DND-41 (cell line): ENCODE results near the gene TM4SF20.

ENCODE experiments used
- ATAC-seq: fragments of 200-7000 bp; cut with Tn5 transposase; 3 replicates; pipeline ENCODE4 v1.9.1; 2021; ENCODE audit warnings: low read depth; ENCODE audit not compliant: insufficient read depth
- DNase-seq: peaks from one replicate; pipeline ENCODE4 v3.0.0-alpha.2; 2020
- H2AFZ ChIP-seq: 2 replicates; pipeline ENCODE4 v1.6.0; 2012; ENCODE audit warnings: low read depth, low read length
- H3K27ac ChIP-seq: 2 replicates; pipeline ENCODE4 v1.5.1; 2012; ENCODE audit warnings: low read length, inconsistent platforms
- H3K27me3 ChIP-seq: fragments of 200-600 bp; sonication (generic); 2 replicates; pipeline ENCODE4 v1.6.0; 2012; ENCODE audit warnings: low read length, mild to moderate bottlenecking, inconsistent platforms; ENCODE audit not compliant: insufficient read depth, poor library complexity
- H3K36me3 ChIP-seq: 2 replicates; pipeline ENCODE4 v1.5.1; 2012; ENCODE audit warnings: low read length, inconsistent platforms; ENCODE audit not compliant: insufficient read depth
- H3K4me1 ChIP-seq: 2 replicates; pipeline ENCODE4 v1.5.1; 2012; ENCODE audit warnings: mild to moderate bottlenecking, low read length; ENCODE audit not compliant: insufficient read depth
- H3K4me2 ChIP-seq: 2 replicates; pipeline ENCODE4 v1.6.0; 2012; ENCODE audit warnings: mild to moderate bottlenecking, moderate library complexity, low read length, inconsistent platforms; ENCODE audit not compliant: insufficient read depth
- H3K4me3 ChIP-seq, 2 experiments: fragments of 200-600 bp in 1 of 2; shearing (Covaris generic) in 1 of 2; 2 replicates each; pipeline ENCODE4 v1.5.1; 2012 to 2016; ENCODE audit warnings: inconsistent platforms in 2 of 2, low read length in 2 of 2, mild to moderate bottlenecking in 2 of 2, low read depth in 1 of 2, moderate library complexity in 1 of 2
- H3K79me2 ChIP-seq: 2 replicates; pipeline ENCODE4 v1.6.0; 2012; ENCODE audit warnings: low read length, inconsistent platforms; ENCODE audit not compliant: insufficient read depth
- H3K9ac ChIP-seq: 2 replicates; pipeline ENCODE4 v1.6.0; 2012; ENCODE audit warnings: low read depth, mild to moderate bottlenecking, inconsistent platforms, low read length, moderate library complexity
- H3K9me3 ChIP-seq: 2 replicates; pipeline ENCODE4 v1.5.1; 2012; ENCODE audit warnings: low read length, moderate library complexity, mild to moderate bottlenecking, inconsistent platforms; ENCODE audit not compliant: insufficient read depth, severe bottlenecking
- H4K20me1 ChIP-seq: 2 replicates; pipeline ENCODE4 v1.6.0; 2012; ENCODE audit warnings: low read length; ENCODE audit not compliant: insufficient read depth
- EZH2 ChIP-seq: IDR thresholded peaks from 3 replicates; pipeline ENCODE4 v1.6.1; 2012; ENCODE audit warnings: borderline replicate concordance, low read depth, mild to moderate bottlenecking, moderate library complexity, low read length, inconsistent platforms; ENCODE audit not compliant: severe bottlenecking
- TF ChIP-seq, protein P1 (sequence below): IDR thresholded peaks from 2 replicates; pipeline ENCODE4 v1.5.1; 2012; ENCODE audit warnings: borderline replicate concordance, low read length, moderate library complexity, mild to moderate bottlenecking; ENCODE audit not compliant: poor library complexity, severe bottlenecking; ENCODE audit errors: extremely low read depth

TM4SF20 gene

DNA sequence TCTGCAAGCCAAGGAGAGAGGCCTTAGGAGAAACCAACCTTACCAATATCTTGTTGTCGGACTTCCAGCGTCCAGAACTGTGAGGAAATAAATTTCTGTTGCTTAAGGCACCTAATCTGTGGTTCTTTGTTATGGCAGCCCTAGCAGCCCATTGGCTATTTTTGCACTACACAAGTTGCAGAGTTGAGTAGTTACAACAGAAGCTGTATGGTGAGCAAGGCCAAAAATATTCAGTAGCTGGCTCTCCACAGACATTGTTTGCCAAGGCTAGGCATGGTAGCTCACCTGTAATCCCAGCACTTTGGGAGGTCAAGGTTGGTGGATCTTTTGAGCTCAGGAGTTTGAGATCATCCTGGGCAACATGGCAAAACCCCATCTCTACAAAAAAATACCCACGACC lies 35.7 kb upstream of the TM4SF20 start:
- Histone ChIP-seq H2AFZ (no peak overlapping the region), H3K27me3 (no peaks in the 10 kb centered on the region), H3K9me3 (no peaks in the 10 kb centered on the region), H3K9ac (no peak overlapping the region), H3K4me1 (no peaks in the 10 kb centered on the region), H3K36me3 (no peaks in the 10 kb centered on the region), H3K79me2 (no peaks in the 10 kb centered on the region), H3K4me2 (no peak overlapping the region), H3K4me3 (no peak overlapping the region), H4K20me1 (no peaks in the 10 kb centered on the region), H3K27ac (no peak overlapping the region)
- no peak for TF ChIP-seq EZH2
- TF ChIP-seq, protein P1, sequence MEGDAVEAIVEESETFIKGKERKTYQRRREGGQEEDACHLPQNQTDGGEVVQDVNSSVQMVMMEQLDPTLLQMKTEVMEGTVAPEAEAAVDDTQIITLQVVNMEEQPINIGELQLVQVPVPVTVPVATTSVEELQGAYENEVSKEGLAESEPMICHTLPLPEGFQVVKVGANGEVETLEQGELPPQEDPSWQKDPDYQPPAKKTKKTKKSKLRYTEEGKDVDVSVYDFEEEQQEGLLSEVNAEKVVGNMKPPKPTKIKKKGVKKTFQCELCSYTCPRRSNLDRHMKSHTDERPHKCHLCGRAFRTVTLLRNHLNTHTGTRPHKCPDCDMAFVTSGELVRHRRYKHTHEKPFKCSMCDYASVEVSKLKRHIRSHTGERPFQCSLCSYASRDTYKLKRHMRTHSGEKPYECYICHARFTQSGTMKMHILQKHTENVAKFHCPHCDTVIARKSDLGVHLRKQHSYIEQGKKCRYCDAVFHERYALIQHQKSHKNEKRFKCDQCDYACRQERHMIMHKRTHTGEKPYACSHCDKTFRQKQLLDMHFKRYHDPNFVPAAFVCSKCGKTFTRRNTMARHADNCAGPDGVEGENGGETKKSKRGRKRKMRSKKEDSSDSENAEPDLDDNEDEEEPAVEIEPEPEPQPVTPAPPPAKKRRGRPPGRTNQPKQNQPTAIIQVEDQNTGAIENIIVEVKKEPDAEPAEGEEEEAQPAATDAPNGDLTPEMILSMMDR = no peak
- ATAC-seq (no peak), DNase-seq (no peak)

DNA sequence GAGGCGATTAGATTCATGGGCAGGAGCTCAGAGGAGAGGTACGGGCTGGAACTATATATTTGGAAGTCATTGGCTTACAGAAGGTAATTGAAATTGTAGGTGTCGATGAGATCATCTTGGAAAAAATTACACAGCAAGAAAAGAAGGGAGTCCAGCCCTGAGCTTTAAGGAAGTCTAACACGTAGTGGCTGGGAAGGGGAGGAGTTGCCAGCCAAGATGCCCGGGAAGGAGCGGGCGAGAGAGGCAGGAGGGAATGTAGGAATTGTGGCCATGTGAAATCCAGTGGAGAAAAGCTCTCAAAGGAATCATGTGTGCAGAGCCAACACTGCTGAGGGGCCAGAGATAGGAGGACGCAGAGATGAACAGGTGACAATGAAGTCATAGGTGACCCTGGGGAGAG lies 34.3 kb upstream of the TM4SF20 start:
- no peaks in the 10 kb centered on the region for H4K20me1 ChIP-seq
- H3K9ac ChIP-seq = no peak overlapping the region
- no peaks in the 10 kb centered on the region for H3K79me2 ChIP-seq
- H3K27me3 ChIP-seq = no peaks in the 10 kb centered on the region
- no peak overlapping the region for H2AFZ ChIP-seq
- no peak for TF ChIP-seq EZH2
- TF ChIP-seq, protein P1 = no peak
- no peaks in the 10 kb centered on the region for H3K4me1 ChIP-seq
- DNase-seq (no peak), ATAC-seq (no peak)
- no peaks in the 10 kb centered on the region for H3K36me3 ChIP-seq
- H3K4me3 ChIP-seq = no peak overlapping the region
- H3K27ac ChIP-seq = no peak overlapping the region
- no peaks in the 10 kb centered on the region for H3K9me3 ChIP-seq
- H3K4me2 ChIP-seq = no peak overlapping the region

DNA sequence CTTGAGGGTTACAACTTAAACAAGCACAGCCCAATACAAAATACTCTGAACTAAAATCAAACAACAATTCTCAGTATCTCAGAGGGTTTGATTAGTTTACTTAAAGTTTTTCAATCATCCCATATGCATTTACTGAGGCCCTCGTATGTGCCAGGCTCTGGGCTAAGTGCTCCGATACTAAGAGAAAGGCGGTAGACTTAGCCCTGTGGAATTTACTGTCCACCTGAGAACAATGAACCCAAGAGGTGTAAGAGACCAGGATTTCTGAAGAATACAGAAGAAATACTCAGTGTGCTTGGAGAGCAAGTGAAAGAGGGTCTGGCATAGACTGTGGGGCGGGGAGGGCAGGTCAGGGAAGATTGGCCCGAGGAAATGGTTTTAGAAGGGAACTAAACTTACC lies 33.8 kb upstream of the TM4SF20 start:
- Histone ChIP-seq H2AFZ (no peak overlapping the region), H3K4me2 (no peak overlapping the region), H3K4me3 (no peak overlapping the region), H3K9ac (no peak overlapping the region), H3K79me2 (no peaks in the 10 kb centered on the region), H4K20me1 (no peaks in the 10 kb centered on the region), H3K4me1 (no peaks in the 10 kb centered on the region), H3K9me3 (no peaks in the 10 kb centered on the region), H3K27me3 (no peaks in the 10 kb centered on the region), H3K36me3 (no peaks in the 10 kb centered on the region), H3K27ac (no peak overlapping the region)
- no peak for ATAC-seq
- TF ChIP-seq EZH2 = no peak
- TF ChIP-seq, protein P1 = no peak
- DNase-seq = no peak

DNA sequence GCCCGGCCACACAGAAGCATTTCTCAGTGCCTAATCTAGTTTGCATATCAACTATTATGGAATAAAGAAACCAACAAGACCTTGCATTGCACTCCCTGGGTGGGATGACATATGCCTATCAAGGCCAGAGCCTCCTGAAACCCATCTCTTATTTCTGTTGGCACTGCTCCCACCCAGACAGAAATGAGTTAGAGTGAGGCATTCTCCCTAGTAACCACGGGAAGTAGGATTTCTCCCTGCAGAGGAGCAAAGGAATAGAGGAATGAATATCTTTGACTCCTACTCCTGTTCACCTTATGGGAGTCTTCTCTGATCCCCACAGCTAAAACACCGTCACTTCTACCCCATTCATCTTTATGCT lies 32.9 kb upstream of the TM4SF20 start:
- H3K36me3 ChIP-seq = no peaks in the 10 kb centered on the region
- TF ChIP-seq, protein P1 = no peak
- no peak for TF ChIP-seq EZH2
- H3K27ac ChIP-seq = no peak overlapping the region
- H2AFZ ChIP-seq = no peak overlapping the region
- H3K27me3 ChIP-seq = no peaks in the 10 kb centered on the region
- no peaks in the 10 kb centered on the region for H3K9me3 ChIP-seq
- no peaks in the 10 kb centered on the region for H3K4me1 ChIP-seq
- no peak overlapping the region for H3K4me2 ChIP-seq
- no peaks in the 10 kb centered on the region for H3K79me2 ChIP-seq
- H3K9ac ChIP-seq = no peak overlapping the region
- no peak for DNase-seq
- H4K20me1 ChIP-seq = no peaks in the 10 kb centered on the region
- no peak for ATAC-seq
- no peak overlapping the region for H3K4me3 ChIP-seq
